ENCODE results near the gene CLDN8. TPM values are rescaled to one million over a fixed set of nuclear protein-coding genes. Genes with fewer than 3 reads are reported as not detected.

Gene CLDN8
- total and polyA plus RNA-seq, 12 donors, result not detected

GRCh38 chr21:30223596-30223995 lies 7.7 kb upstream of the CLDN8 start:
- TF ChIP-seq, protein P1, sequence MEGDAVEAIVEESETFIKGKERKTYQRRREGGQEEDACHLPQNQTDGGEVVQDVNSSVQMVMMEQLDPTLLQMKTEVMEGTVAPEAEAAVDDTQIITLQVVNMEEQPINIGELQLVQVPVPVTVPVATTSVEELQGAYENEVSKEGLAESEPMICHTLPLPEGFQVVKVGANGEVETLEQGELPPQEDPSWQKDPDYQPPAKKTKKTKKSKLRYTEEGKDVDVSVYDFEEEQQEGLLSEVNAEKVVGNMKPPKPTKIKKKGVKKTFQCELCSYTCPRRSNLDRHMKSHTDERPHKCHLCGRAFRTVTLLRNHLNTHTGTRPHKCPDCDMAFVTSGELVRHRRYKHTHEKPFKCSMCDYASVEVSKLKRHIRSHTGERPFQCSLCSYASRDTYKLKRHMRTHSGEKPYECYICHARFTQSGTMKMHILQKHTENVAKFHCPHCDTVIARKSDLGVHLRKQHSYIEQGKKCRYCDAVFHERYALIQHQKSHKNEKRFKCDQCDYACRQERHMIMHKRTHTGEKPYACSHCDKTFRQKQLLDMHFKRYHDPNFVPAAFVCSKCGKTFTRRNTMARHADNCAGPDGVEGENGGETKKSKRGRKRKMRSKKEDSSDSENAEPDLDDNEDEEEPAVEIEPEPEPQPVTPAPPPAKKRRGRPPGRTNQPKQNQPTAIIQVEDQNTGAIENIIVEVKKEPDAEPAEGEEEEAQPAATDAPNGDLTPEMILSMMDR (IDR thresholded peaks at IDR 0.05), result no peak
- no peak overlapping the region for H3K27ac ChIP-seq
- WGBS, 2 donors, result 60 to 73% methylated on average over 2 of the region's 2 CpGs

DNA sequence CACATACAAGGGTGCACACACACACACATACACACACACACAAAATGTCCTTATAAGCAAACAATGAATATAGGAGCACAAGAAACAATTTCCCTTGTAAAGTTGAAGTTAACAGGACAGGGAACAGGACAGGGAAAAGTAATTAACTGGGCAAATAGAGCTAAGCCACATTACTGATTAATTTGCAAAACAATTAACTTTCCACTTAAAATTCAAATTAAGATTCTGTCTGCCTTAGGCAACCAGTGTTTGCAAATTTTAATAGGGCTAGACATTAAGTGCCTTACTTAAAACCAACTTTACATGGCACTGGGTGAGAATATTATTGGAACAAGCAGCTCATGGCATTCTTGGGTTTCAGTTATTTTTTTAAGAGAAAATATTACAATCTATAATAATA lies 6.8 kb upstream of the CLDN8 start:
- Histone ChIP-seq H3K27me3 (no peaks in the 10 kb centered on the region), H3K27ac (no peak overlapping the region), H3K4me1 (peaks cover 0 to 20% (median 8%) of the 10 kb centered on the region in 9 donors), H3K36me3 (no peaks in the 10 kb centered on the region), H3K9me3 (no peaks in the 10 kb centered on the region), H3K4me3 (no peak overlapping the region)
- TF ChIP-seq, protein P1 (IDR thresholded peaks at IDR 0.05), result no peak
- no peak for ATAC-seq
- DNase-seq, result no peak
- intact Hi-C loops (cut with DNase I), result no loop called here

More at GRCh38 chr21:30223596-30223995, 7.7 kb upstream of the CLDN8 start:
- H3K27me3 ChIP-seq, result no peaks in the 10 kb centered on the region
- no peak for DNase-seq
- no peak for ATAC-seq
- no peaks in the 10 kb centered on the region for H3K9me3 ChIP-seq
- H3K4me1 ChIP-seq, result peaks cover 0 to 28% (median 12%) of the 10 kb centered on the region in 9 donors
- intact Hi-C loops (cut with DNase I), result no loop called here
- H3K4me3 ChIP-seq, result no peak overlapping the region
- H3K36me3 ChIP-seq, result no peaks in the 10 kb centered on the region

GRCh38 chr21:30211071-30211470 lies 4.8 kb downstream of the CLDN8 start:
- intact Hi-C loops (cut with DNase I), result no loop called here
- Histone ChIP-seq H3K27ac (no peak overlapping the region), H3K27me3 (no peaks in the 10 kb centered on the region), H3K4me1 (no peaks in the 10 kb centered on the region), H3K4me3 (no peak overlapping the region), H3K9me3 (peaks cover 0 to 4% (median 0%) of the 10 kb centered on the region in 11 donors), H3K36me3 (no peaks in the 10 kb centered on the region)
- DNase-seq (no peak), ATAC-seq (no peak)
- TF ChIP-seq, protein P1 (IDR thresholded peaks at IDR 0.05), result no peak
- WGBS, 2 donors, result 37 to 68% methylated on average over 1 of the region's 1 CpG

GRCh38 chr21:30209601-30210000 lies 6.3 kb downstream of the CLDN8 start:
- Histone ChIP-seq H3K27me3 (no peaks in the 10 kb centered on the region), H3K27ac (no peak overlapping the region), H3K9me3 (peaks cover 0 to 4% (median 0%) of the 10 kb centered on the region in 11 donors), H3K36me3 (no peaks in the 10 kb centered on the region), H3K4me3 (no peak overlapping the region), H3K4me1 (no peaks in the 10 kb centered on the region)
- ATAC-seq (no peak), DNase-seq (no peak)
- 50 to 58% methylated on average over 5 of the region's 5 CpGs for WGBS, 2 donors
- intact Hi-C loops (cut with DNase I), result no loop called here
- TF ChIP-seq, protein P1 (IDR thresholded peaks at IDR 0.05), result no peak

- Histone ChIP-seq H3K36me3 (no peaks in the 10 kb centered on the region), H3K27ac (no peak overlapping the region), H3K4me3 (no peak overlapping the region), H3K4me1 (no peaks in the 10 kb centered on the region), H3K9me3 (peaks cover 0 to 4% (median 0%) of the 10 kb centered on the region in 11 donors), H3K27me3 (no peaks in the 10 kb centered on the region)
- 43 to 73% methylated on average over 1 of the region's 1 CpG for WGBS, 2 donors
- intact Hi-C loops (cut with DNase I), result no loop called here
- ATAC-seq, result no peak
- TF ChIP-seq, protein P1 (IDR thresholded peaks at IDR 0.05), result no peak
- no peak for DNase-seq
These were observed 8.7 kb downstream of the CLDN8 start for GRCh38 chr21:30207252-30207579.
